Natural killer cell treated with Interleukin-12 subunit alpha and Interleukin-12 subunit beta and Interleukin-15 and Interleukin-18, amount 100 ng/mL, for 72 hours (primary cell): ENCODE data around the gene LHFPL2. TPM values are rescaled to one million over a fixed set of nuclear protein-coding genes. Genes with fewer than 3 reads are reported as not detected.

ENCODE experiments used
- ATAC-seq, 2 donors: fragments of 150-1000 bp; cut with Tn5 transposase in 1 of 2; sonication (Bioruptor Pico), chemical (Tn5 transposase) in 1 of 2; 2 replicates each; pipeline ENCODE4 v1.10.0; 2021
- DNase-seq: peaks from one replicate; pipeline ENCODE4 v3.0.0; 2022; ENCODE audit warnings: low spot score
- H3K27ac Mint-ChIP-seq, 2 donors: 1 replicate in 1 of 2; 2 replicates in 1 of 2; pipeline ENCODE4 v1.8.0; 2022; ENCODE audit warnings: mixed read lengths in 2 of 2, mild to moderate bottlenecking in 1 of 2, moderate library complexity in 1 of 2
- H3K27me3 Mint-ChIP-seq, 2 donors: 1 replicate in 1 of 2; 2 replicates in 1 of 2; pipeline ENCODE4 v1.8.0; 2022; ENCODE audit warnings: mixed read lengths in 2 of 2
- H3K36me3 Mint-ChIP-seq: one replicate; pipeline ENCODE4 v1.8.0; 2022; ENCODE audit warnings: mixed read lengths
- H3K4me1 Mint-ChIP-seq, 2 donors: 1 replicate in 1 of 2; 2 replicates in 1 of 2; pipeline ENCODE4 v1.8.0; 2022; ENCODE audit warnings: low read depth in 2 of 2, mixed read lengths in 2 of 2, mild to moderate bottlenecking in 1 of 2
- H3K4me3 Mint-ChIP-seq: one replicate; pipeline ENCODE4 v1.8.0; 2022; ENCODE audit warnings: mixed read lengths
- H3K9me3 Mint-ChIP-seq: 2 replicates; pipeline ENCODE4 v1.8.0; 2022; ENCODE audit warnings: mixed read lengths
- total RNA-seq, 2 donors: library from RNA; stranded (reverse); gene quantifications; one replicate each; pipeline ENCODE4 v1.2.3, GENCODE V29; 2022

The LHFPL2 gene
- total RNA-seq, 2 donors from 2014 or later = 0.45 to 1.8 TPM

DNA sequence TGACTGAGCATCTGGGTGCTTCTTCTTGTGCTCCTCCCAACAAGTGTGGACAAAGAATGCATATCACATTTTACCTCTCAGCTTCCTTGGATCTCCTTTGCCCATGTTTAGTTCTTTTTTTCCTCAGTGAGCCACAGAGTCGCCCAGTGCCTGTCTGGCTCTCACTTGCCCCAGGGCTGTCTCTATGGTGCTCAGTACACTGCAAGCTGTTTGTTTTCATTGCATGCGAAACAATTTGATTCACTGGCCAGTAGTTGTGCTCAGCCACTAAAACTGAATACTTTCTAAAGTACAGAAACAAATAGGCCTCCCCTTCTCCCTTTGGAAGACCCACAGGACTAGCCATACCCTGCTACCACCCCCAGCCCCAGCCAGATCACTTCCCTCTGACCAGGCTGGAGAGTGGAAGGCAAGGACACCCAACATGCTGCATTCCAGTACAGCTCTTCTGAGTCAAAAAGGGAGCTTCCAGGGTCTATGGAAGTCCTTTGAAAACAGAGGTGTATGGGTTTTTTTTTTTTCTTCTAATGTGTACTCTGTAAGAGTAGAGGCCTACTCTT lies 3.8 kb downstream of the LHFPL2 start:
- Mint-ChIP-seq H3K27ac (no peak overlapping the region), H3K4me3 (no peak overlapping the region), H3K4me1 (peaks cover 8 to 12% of the 10 kb centered on the region in 2 donors), H3K36me3 (no peaks in the 10 kb centered on the region), H3K27me3 (peaks cover 35 to 52% of the 10 kb centered on the region in 2 donors), H3K9me3 (no peaks in the 10 kb centered on the region)
- no peak for DNase-seq
- no peak for ATAC-seq

DNA sequence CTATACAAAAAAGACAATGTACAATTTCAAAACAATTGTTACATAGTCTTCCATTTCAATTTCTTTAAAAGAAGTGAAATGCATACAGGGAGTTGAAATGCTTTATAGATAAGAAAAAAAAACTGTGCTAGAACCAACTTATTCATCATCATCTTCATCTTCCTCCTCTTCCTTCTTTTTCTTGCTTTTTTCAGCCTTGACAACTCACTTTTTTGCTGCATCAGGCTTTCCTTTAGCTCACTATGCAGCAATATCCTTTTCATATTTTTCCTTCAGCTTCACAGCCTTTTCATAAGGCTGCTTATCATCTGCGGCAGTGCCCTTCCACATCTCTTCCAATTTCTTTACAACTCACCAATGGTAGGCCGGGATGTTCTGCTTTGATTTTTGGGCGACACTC lies 4.4 kb downstream of the LHFPL2 start:
- ATAC-seq = no peak
- no peak overlapping the region for H3K27ac Mint-ChIP-seq
- H3K36me3 Mint-ChIP-seq = no peaks in the 10 kb centered on the region
- DNase-seq = no peak
- H3K4me1 Mint-ChIP-seq = peaks cover 6 to 11% of the 10 kb centered on the region in 2 donors
- H3K4me3 Mint-ChIP-seq = no peak overlapping the region
- H3K27me3 Mint-ChIP-seq = peaks cover 34 to 52% of the 10 kb centered on the region in 2 donors
- no peaks in the 10 kb centered on the region for H3K9me3 Mint-ChIP-seq

DNA sequence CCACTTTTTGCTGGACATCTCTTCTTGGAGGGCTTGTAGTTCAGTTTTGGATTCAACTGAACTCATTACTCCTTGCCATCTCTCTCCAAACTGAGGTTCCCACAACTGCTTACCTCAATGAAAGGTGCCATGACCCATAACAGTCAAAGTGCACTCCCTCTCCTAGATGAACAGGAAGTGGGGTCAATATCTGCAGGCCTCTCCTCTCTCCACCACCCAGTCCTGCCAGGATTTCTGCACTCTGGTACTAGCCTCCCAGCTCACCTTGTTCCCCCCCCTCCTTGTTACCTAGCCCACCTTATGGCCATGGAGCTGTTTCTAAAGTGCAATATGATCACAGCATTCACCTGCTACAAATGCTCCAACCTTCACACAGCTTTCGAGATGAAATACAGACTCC lies 5.9 kb downstream of the LHFPL2 start:
- DNase-seq (no peak), ATAC-seq (no peak)
- peaks cover 35 to 54% of the 10 kb centered on the region in 2 donors for H3K27me3 Mint-ChIP-seq
- no peak overlapping the region for H3K4me3 Mint-ChIP-seq
- no peaks in the 10 kb centered on the region for H3K9me3 Mint-ChIP-seq
- no peak overlapping the region for H3K27ac Mint-ChIP-seq
- H3K36me3 Mint-ChIP-seq = no peaks in the 10 kb centered on the region
- H3K4me1 Mint-ChIP-seq = peaks cover 6 to 11% of the 10 kb centered on the region in 2 donors

DNA sequence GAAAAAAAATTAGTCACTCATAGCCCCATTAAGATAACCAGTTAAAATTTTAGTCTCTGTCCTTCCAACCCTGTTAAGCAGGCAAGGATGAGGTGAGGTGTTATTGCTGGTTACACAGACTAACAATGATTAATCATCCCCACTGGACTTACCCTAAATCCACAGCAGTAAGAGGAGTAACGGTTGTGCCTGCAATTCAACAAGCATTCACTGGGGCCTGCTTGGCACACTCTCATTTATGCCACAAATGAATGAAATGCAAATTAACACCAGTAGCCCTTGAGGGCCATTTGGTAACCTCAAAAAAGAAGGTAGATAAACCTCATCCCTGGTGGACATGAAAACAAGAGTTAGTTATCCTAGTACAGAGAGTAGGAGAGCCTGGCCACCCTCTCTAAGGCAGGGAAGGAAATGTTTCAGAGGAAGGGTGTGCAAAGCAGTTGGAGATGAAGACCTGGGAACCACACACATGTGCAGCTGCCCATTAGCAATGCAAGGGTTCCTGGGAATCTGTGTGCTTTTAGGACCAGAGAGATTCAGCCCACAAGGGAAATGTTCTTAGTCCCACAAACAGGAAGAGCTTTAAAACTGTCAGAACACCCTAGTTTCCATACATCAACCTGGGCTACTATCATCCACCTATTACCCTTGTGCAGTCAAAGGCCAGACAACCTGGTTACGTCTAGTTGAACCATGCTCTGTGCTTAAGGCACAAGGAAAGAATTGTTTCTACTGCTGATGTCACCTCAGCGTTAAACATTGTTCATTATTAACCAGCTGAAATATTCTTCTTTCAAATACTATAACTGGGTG lies 7.7 kb downstream of the LHFPL2 start:
- no peaks in the 10 kb centered on the region for H3K9me3 Mint-ChIP-seq
- no peaks in the 10 kb centered on the region for H3K4me1 Mint-ChIP-seq
- H3K36me3 Mint-ChIP-seq = no peaks in the 10 kb centered on the region
- peak in 1 of 2 donors; percentile 43 for ATAC-seq
- no peak overlapping the region for H3K27ac Mint-ChIP-seq
- peaks cover 20 to 46% of the 10 kb centered on the region in 2 donors for H3K27me3 Mint-ChIP-seq
- no peak overlapping the region for H3K4me3 Mint-ChIP-seq
- DNase-seq = no peak

DNA sequence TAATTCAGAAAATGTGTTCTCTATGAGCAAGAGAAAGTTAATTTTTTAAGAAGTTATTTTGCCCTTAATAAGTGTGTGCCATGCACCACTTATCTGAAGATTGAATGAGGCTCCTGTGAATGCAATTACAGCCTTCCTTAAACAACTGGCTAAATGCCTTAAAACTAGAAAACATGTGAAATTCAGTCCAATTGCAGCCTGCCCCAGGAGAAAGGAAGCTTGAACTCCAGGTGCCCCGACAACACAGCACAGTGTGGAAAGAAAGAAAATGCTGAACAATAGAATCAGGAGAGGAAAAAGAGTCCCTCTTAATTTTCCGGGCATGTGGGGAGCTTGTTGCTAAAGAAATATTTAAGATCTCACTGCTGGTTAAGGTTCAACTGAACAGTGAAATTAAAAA lies 8.8 kb downstream of the LHFPL2 start:
- Mint-ChIP-seq H3K36me3 (no peaks in the 10 kb centered on the region), H3K27ac (no peak overlapping the region), H3K4me1 (no peaks in the 10 kb centered on the region), H3K4me3 (no peak overlapping the region), H3K9me3 (no peaks in the 10 kb centered on the region), H3K27me3 (peaks cover 16 to 36% of the 10 kb centered on the region in 2 donors)
- no peak for DNase-seq
- no peak for ATAC-seq

DNA sequence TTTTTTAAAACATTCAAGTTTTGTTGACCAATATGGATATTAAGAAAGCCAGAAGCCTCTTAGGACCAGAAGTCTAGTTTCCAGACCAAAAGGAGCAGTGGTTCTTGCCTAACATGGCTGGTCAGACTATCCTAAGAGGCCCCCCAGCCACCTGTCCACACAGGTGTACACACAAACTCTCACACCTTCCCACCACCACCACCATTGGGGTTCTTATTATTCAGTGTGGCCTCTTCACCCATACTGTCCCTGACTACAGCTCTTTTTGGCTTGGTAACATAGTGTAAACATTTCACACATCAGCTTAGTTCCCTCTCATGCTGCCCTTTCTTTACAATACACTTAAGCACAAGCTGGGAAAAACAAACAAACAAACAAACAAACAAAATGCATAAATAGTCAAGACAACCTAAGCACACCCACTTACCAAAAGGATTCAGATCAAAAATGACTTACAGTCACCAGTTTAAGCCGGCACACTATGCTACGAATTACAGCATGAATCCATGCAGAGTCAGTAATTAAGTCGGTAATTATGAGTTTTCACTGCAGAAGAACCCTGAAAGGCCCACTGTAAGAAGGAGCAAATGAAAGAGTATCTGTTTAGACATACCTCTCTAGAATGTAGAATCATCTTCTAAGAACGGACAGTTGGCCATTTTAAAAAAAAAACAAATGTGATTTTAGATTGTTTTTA lies 9.5 kb downstream of the LHFPL2 start:
- DNase-seq (no peak), ATAC-seq (no peak)
- no peak overlapping the region for H3K4me3 Mint-ChIP-seq
- peaks cover 9 to 35% of the 10 kb centered on the region in 2 donors for H3K27me3 Mint-ChIP-seq
- no peaks in the 10 kb centered on the region for H3K9me3 Mint-ChIP-seq
- H3K4me1 Mint-ChIP-seq = no peaks in the 10 kb centered on the region
- no peaks in the 10 kb centered on the region for H3K36me3 Mint-ChIP-seq
- no peak overlapping the region for H3K27ac Mint-ChIP-seq

DNA sequence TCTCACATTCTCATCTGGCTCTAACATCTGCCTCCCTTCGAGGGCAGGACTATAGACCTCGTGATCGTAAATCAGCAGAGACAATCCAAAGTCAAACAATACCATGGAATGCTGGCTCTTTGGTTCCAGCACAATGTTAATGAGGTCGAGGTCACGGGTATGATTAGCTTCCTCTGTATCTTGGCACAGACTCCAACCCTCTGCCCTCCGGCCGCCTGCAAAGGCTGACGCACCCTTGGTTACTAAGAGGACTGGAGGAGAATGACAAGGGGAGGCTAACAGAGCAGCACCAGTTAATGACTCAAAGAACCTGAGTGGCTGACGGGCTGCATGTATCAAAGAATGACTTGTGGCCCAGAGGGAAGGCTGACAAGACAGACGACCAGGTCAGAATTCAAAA lies 10.1 kb downstream of the LHFPL2 start:
- no peak for DNase-seq
- Mint-ChIP-seq H3K9me3 (no peaks in the 10 kb centered on the region), H3K27me3 (peaks cover 9 to 33% of the 10 kb centered on the region in 2 donors), H3K36me3 (no peaks in the 10 kb centered on the region), H3K4me3 (no peak overlapping the region), H3K27ac (no peak overlapping the region), H3K4me1 (no peaks in the 10 kb centered on the region)
- ATAC-seq = no peak

DNA sequence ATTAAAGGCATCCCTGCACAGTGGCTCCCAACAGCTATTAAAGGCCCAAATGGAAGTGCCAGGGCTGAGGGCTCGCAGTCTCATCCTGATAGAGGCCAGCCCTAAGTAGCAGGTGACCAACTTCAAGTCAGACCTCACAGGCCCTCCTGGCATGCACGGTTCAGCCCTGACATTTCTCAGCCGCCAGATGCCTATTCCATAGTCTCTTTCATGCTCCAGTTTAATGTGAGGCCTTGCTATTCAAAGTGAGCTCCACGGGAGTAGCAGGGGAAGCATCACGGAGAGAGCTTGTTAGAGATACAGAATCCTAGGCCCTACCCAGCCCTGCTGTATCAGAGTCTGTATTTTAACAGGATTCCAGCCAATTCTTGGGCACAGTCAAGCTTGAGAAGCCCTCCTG lies 11.1 kb downstream of the LHFPL2 start:
- ATAC-seq = no peak
- Mint-ChIP-seq H3K27me3 (peaks cover 3 to 25% of the 10 kb centered on the region in 2 donors), H3K9me3 (no peaks in the 10 kb centered on the region), H3K27ac (no peak overlapping the region), H3K4me1 (no peaks in the 10 kb centered on the region), H3K4me3 (no peak overlapping the region), H3K36me3 (no peaks in the 10 kb centered on the region)
- no peak for DNase-seq

DNA sequence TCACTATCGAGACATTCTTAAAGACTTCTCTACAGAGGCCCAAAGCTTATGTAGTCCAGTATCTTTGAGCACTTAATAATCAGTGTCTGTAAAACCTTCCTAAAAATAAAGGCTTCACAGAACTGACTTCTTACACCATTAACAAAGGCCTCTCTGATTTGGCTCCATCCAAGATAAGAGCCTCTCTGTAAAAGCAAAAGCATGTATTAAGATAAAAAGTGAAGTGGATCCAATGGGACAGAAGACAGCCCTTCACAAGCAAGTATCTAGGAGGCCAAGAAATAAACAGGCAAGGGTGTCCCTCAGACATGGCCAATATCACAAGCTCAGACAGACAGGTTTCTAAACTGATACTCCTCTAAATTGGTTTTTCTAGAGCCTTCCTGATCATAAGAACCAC lies 11.9 kb downstream of the LHFPL2 start:
- no peak overlapping the region for H3K27ac Mint-ChIP-seq
- no peak overlapping the region for H3K4me3 Mint-ChIP-seq
- no peaks in the 10 kb centered on the region for H3K36me3 Mint-ChIP-seq
- no peaks in the 10 kb centered on the region for H3K4me1 Mint-ChIP-seq
- H3K27me3 Mint-ChIP-seq = peaks cover 3 to 23% of the 10 kb centered on the region in 2 donors
- DNase-seq (no peak), ATAC-seq (no peak)
- no peaks in the 10 kb centered on the region for H3K9me3 Mint-ChIP-seq

DNA sequence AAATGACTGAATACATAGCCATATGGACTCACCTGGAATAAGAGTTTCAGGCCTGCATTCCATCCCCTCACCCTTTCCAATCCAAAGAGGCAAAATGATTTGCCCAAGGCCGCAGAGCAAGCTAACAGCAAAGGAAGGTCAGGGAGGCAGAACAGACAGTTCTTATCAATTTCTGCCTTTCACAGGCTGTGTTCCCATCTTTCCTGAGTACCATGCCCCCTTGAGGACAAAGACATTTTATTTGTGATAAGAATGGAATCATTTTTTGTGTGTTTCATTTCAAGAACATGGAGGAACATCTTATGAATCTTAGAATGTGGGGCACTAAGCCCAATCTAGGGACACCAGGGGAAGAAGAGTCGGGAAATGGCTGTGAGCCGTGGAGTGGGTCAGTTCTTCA lies 13.9 kb downstream of the LHFPL2 start:
- no peaks in the 10 kb centered on the region for H3K9me3 Mint-ChIP-seq

DNA sequence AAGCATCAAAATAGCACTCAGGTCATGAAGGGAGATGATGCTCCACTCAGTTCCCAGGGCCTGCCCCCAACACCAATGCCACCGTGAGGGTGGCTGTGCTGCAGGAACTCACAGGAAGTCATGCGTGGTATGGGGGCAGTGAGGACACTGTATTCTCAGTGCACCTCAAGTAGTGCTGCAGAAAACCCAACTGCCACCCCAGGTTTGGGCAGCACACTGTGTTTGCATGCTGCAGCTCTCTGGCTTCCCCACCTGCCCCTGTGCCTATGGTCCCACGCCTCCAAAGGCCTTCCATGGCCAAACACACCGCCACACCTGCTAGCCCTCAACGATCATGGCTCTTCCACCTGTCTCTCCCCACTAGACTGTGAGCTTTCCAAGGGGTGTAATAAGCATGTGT lies 14.3 kb downstream of the LHFPL2 start:
- DNase-seq (no peak), ATAC-seq (no peak)
- Mint-ChIP-seq H3K4me3 (no peak overlapping the region), H3K36me3 (no peaks in the 10 kb centered on the region), H3K27me3 (peaks cover 3 to 21% of the 10 kb centered on the region in 2 donors), H3K27ac (no peak overlapping the region), H3K9me3 (no peaks in the 10 kb centered on the region), H3K4me1 (no peaks in the 10 kb centered on the region)

More for the DNA sequence above, 13.9 kb downstream of the LHFPL2 start:
- no peak overlapping the region for H3K4me3 Mint-ChIP-seq
- DNase-seq (no peak), ATAC-seq (no peak)
- H3K4me1 Mint-ChIP-seq = no peaks in the 10 kb centered on the region
- H3K36me3 Mint-ChIP-seq = no peaks in the 10 kb centered on the region
- peaks cover 3 to 23% of the 10 kb centered on the region in 2 donors for H3K27me3 Mint-ChIP-seq
- no peak overlapping the region for H3K27ac Mint-ChIP-seq

DNA sequence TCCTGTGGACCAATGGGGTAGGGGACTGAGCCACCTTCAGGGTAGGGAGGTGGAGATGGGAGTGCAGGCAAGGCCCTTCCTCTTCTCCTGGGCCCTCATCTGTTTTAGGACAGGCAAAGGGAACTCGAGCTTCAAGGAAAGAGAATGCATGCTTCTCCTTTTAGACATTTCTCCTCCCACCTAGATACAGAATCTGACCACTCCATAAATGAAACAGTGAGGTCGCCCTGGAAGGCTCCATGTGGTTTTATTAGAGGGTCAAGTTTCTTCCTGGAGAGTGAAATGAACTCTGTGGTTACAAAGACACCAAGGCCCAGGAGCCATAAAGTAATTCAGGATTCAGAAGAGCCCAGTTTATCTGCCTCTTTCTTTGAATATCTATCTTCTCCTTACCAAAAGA lies 14.9 kb downstream of the LHFPL2 start:
- Mint-ChIP-seq H3K27me3 (peaks cover 0 to 17% of the 10 kb centered on the region in 2 donors), H3K36me3 (no peaks in the 10 kb centered on the region), H3K4me3 (no peak overlapping the region), H3K9me3 (no peaks in the 10 kb centered on the region), H3K27ac (no peak overlapping the region), H3K4me1 (no peaks in the 10 kb centered on the region)
- no peak for ATAC-seq
- no peak for DNase-seq

DNA sequence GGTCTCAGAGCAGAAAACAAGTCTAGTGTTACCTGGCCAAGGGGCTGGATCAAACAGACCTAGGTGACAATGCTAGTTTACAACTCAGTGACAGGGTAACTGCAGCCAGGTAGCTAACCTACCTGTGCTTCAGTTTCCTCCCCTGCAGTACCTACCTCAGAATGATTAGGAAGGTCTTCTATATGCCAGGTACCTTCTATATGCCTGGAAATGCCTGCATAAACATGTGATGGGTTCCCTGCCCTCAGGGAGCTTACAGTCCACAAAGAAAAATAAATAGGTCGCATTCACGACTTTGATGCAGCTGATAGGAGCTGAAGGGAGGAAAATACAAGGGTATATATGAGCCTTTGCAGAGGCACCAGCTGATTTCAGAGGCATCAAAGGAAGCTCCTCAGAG lies 16.1 kb downstream of the LHFPL2 start:
- Mint-ChIP-seq H3K27ac (no peak overlapping the region), H3K36me3 (no peaks in the 10 kb centered on the region), H3K4me3 (no peak overlapping the region), H3K4me1 (no peaks in the 10 kb centered on the region), H3K27me3 (peaks cover 2 to 19% of the 10 kb centered on the region in 2 donors), H3K9me3 (no peaks in the 10 kb centered on the region)
- ATAC-seq (no peak), DNase-seq (no peak)

DNA sequence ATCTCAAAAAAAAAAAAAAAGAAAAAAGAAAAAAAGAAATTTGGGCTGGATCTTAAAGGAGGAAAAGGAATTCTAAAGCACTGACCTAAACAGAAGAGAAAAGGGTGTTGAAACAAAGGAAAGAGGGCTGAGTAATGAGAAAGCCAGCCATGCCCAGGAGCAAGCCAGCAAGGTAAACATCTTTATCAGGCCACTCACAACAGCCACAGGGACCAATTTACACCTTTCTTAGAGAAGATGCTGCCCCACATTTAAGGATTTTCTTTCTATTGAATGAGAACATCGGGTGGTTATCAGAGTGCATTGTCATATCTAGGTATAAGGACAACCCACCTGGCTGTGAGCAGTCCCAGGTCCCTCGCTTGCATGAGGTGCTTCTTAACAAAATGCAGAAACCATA lies 16.6 kb downstream of the LHFPL2 start:
- Mint-ChIP-seq H3K9me3 (no peaks in the 10 kb centered on the region), H3K4me1 (no peaks in the 10 kb centered on the region), H3K4me3 (no peak overlapping the region), H3K36me3 (no peaks in the 10 kb centered on the region), H3K27ac (no peak overlapping the region), H3K27me3 (peaks cover 4 to 24% of the 10 kb centered on the region in 2 donors)
- ATAC-seq (no peak), DNase-seq (no peak)
